ENCODE data around the gene OPCML. TPM values are rescaled to one million over a fixed set of nuclear protein-coding genes. Genes with fewer than 3 reads are reported as not detected.

OPCML gene
- polyA plus RNA-seq, 3 donors = not detected

DNA sequence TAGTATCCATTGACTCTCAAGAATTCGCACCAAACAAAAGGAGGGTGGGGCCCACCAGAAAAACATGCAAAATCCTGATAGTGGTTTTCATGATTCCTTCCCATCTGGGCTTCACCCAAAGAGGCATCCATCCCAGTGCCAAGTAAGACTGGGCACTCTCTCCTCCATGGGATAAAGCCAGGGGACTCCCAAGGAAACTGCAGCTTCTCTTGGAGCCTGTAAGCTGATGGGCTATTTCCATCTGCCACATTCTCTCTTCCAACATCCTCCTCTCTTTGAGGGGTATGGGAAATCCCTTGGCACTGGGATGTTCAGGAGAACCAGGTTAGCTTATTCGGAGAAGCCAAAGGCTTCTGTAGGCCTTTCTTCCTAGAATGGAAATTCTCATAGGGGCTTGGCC, 10.8 kb downstream of the OPCML start:
- Histone ChIP-seq H4K20me1 (ENCODE audit: insufficient read depth, low read length) (no peaks in the 10 kb centered on the region), H3K27ac (ENCODE audit: low read depth in 1 of 2, low read length in 2 of 2) (no peak overlapping the region), H3K9me3 (replicated peaks in 1 of 2; ENCODE audit: control insufficient read depth in 1 of 2, insufficient read depth in 1 of 2, low read length in 2 of 2) (no peaks in the 10 kb centered on the region), H3K4me2 (replicated peaks; ENCODE audit: extremely low read depth, low read length, poor library complexity, severe bottlenecking) (no peak overlapping the region), H3K79me2 (ENCODE audit: insufficient read depth, low read length) (no peaks in the 10 kb centered on the region), H3K27me3 (ENCODE audit: control insufficient read depth in 2 of 2, insufficient read depth in 2 of 2, low read length in 2 of 2) (no peaks in the 10 kb centered on the region), H2AFZ (ENCODE audit: insufficient read depth, low read depth, low read length, poor library complexity, severe bottlenecking) (no peak overlapping the region), H3K9ac (ENCODE audit: insufficient read depth, low read length, poor library complexity, severe bottlenecking) (no peak overlapping the region), H3K4me3 (replicated peaks in 1 of 3; ENCODE audit: low read depth in 2 of 3, low read length in 3 of 3) (no peak overlapping the region), H3K36me3 (replicated peaks in 1 of 2; ENCODE audit: control insufficient read depth in 1 of 2, insufficient read depth in 2 of 2, low read length in 2 of 2) (no peaks in the 10 kb centered on the region), H3K4me1 (ENCODE audit: control insufficient read depth in 1 of 2, insufficient read depth in 2 of 2, low read length in 2 of 2) (no peaks in the 10 kb centered on the region)
- H3K4me3 Mint-ChIP-seq = no peak overlapping the region
- intact Hi-C loops (cut with micrococcal nuclease) = no loop called here
- no peaks in the 10 kb centered on the region for H3K36me3 Mint-ChIP-seq
- TF ChIP-seq CTCF (IDR thresholded peaks at IDR 0.05) = no peak
- no peaks in the 10 kb centered on the region for H3K4me1 Mint-ChIP-seq
- H3K9me3 Mint-ChIP-seq = peaks cover 0 to 2% (median 0%) of the 10 kb centered on the region in 7 donors
- no peak for DNase-seq
- H3K27me3 Mint-ChIP-seq (ENCODE audit: low read depth in 3 of 3) = peaks cover 0 to 6% (median 0%) of the 10 kb centered on the region in 3 donors
- no peak overlapping the region for H3K27ac Mint-ChIP-seq
- WGBS (ENCODE audit: insufficient coverage) = 100% methylated on average over 2 of the region's 2 CpGs

- Histone ChIP-seq H3K9ac (ENCODE audit: insufficient read depth, low read length, poor library complexity, severe bottlenecking) (no peak overlapping the region), H3K4me3 (replicated peaks in 1 of 3; ENCODE audit: low read depth in 2 of 3, low read length in 3 of 3) (no peak overlapping the region), H3K36me3 (replicated peaks in 1 of 2; ENCODE audit: control insufficient read depth in 1 of 2, insufficient read depth in 2 of 2, low read length in 2 of 2) (no peaks in the 10 kb centered on the region), H3K27ac (ENCODE audit: low read depth in 1 of 2, low read length in 2 of 2) (no peak overlapping the region), H3K79me2 (ENCODE audit: insufficient read depth, low read length) (no peaks in the 10 kb centered on the region), H3K4me1 (ENCODE audit: control insufficient read depth in 1 of 2, insufficient read depth in 2 of 2, low read length in 2 of 2) (no peaks in the 10 kb centered on the region), H3K4me2 (replicated peaks; ENCODE audit: extremely low read depth, low read length, poor library complexity, severe bottlenecking) (no peak overlapping the region), H3K27me3 (ENCODE audit: control insufficient read depth in 2 of 2, insufficient read depth in 2 of 2, low read length in 2 of 2) (no peaks in the 10 kb centered on the region), H3K9me3 (replicated peaks in 1 of 2; ENCODE audit: control insufficient read depth in 1 of 2, insufficient read depth in 1 of 2, low read length in 2 of 2) (no peaks in the 10 kb centered on the region), H2AFZ (ENCODE audit: insufficient read depth, low read depth, low read length, poor library complexity, severe bottlenecking) (no peak overlapping the region), H4K20me1 (ENCODE audit: insufficient read depth, low read length) (no peaks in the 10 kb centered on the region)
- no peak for TF ChIP-seq CTCF (IDR thresholded peaks at IDR 0.05)
- WGBS (ENCODE audit: insufficient coverage) = 58% methylated on average over 6 of the region's 7 CpGs
- no peaks in the 10 kb centered on the region for H3K36me3 Mint-ChIP-seq
- H3K9me3 Mint-ChIP-seq = peaks cover 0 to 2% (median 0%) of the 10 kb centered on the region in 7 donors
- intact Hi-C loops (cut with micrococcal nuclease) = no loop called here
- H3K27me3 Mint-ChIP-seq (ENCODE audit: low read depth in 3 of 3) = peaks cover 0 to 6% (median 0%) of the 10 kb centered on the region in 3 donors
- no peaks in the 10 kb centered on the region for H3K4me1 Mint-ChIP-seq
- DNase-seq = no peak
- no peak overlapping the region for H3K27ac Mint-ChIP-seq
- no peak overlapping the region for H3K4me3 Mint-ChIP-seq
These were observed 11.6 kb downstream of the OPCML start for GRCh38 chr11:133520707-133521106.
